HFFc6 (cell line): Measurements from ENCODE around the gene PTPRM. TPM values are rescaled to one million over a fixed set of nuclear protein-coding genes. Genes with fewer than 3 reads are reported as not detected.

Experiments used
- DNase-seq: peaks from one replicate; pipeline ENCODE4 v3.0.0-alpha.2; 2018
- H3K27ac Mint-ChIP-seq: 2 replicates; pipeline ENCODE4 v1.8.0; 2020; ENCODE audit warnings: mild to moderate bottlenecking, mixed read lengths
- H3K27me3 Mint-ChIP-seq: 2 replicates; pipeline ENCODE4 v1.8.0; 2021; ENCODE audit warnings: mild to moderate bottlenecking, moderate library complexity, mixed read lengths; ENCODE audit not compliant: insufficient read depth
- H3K36me3 Mint-ChIP-seq: 2 replicates; pipeline ENCODE4 v1.8.0; 2021; ENCODE audit warnings: low read depth, mixed read lengths
- H3K4me1 Mint-ChIP-seq: 2 replicates; pipeline ENCODE4 v1.8.0; 2020; ENCODE audit warnings: low read depth, mixed read lengths
- H3K4me3 Mint-ChIP-seq: 2 replicates; pipeline ENCODE4 v1.8.0; 2020; ENCODE audit warnings: mild to moderate bottlenecking, moderate library complexity, mixed read lengths
- H3K9me3 Mint-ChIP-seq: 2 replicates; pipeline ENCODE4 v1.8.0; 2020; ENCODE audit warnings: mild to moderate bottlenecking, mixed read lengths
- CTCF ChIP-seq: fragments of 200-600 bp; sonication (generic); IDR thresholded peaks from 2 replicates; pipeline ENCODE4 v1.5.0; 2021; ENCODE audit warnings: antibody characterized with exemption, mild to moderate bottlenecking
- total RNA-seq, 6 experiments: library from RNA; stranded (reverse); fragmentation: NEBNext Ultra II Directional; extraction: Animal tissue kit (Norgen Biotek cat#: 25700); gene quantifications; 2 replicates in 1 of 6; 3 replicates in 5 of 6; pipeline ENCODE4 v1.2.3, GENCODE V29; 2021

PTPRM gene
- total RNA-seq, 6 experiments from 2014 or later, result 39.4 to 49.8 (median 43.8) TPM

- H3K36me3 Mint-ChIP-seq, result 0 out of 2 replicates have a peak, but pooled peaks cover 4% of the 10 kb centered on the region
- no peak for DNase-seq
- H3K9me3 Mint-ChIP-seq, result no peaks in the 10 kb centered on the region
- H3K27me3 Mint-ChIP-seq, result no peaks in the 10 kb centered on the region
- TF ChIP-seq CTCF, result no peak
- H3K4me3 Mint-ChIP-seq, result no peak overlapping the region
- no peak overlapping the region for H3K27ac Mint-ChIP-seq
- H3K4me1 Mint-ChIP-seq, result peaks cover 41% of the 10 kb centered on the region
Measured at GRCh38 chr18:7876354-7877104, 309.4 kb downstream of the PTPRM start.

GRCh38 chr18:7877609-7878008, 310.5 kb downstream of the PTPRM start:
- H3K36me3 Mint-ChIP-seq, result 0 out of 2 replicates have a peak, but pooled peaks cover 4% of the 10 kb centered on the region
- peaks cover 30% of the 10 kb centered on the region for H3K4me1 Mint-ChIP-seq
- no peak overlapping the region for H3K4me3 Mint-ChIP-seq
- H3K27me3 Mint-ChIP-seq, result no peaks in the 10 kb centered on the region
- no peak overlapping the region for H3K27ac Mint-ChIP-seq
- H3K9me3 Mint-ChIP-seq, result no peaks in the 10 kb centered on the region
- TF ChIP-seq CTCF, result no peak
- no peak for DNase-seq

GRCh38 chr18:7878265-7879211, 311.4 kb downstream of the PTPRM start:
- peaks cover 21% of the 10 kb centered on the region for H3K4me1 Mint-ChIP-seq
- no peak for DNase-seq
- H3K9me3 Mint-ChIP-seq, result no peaks in the 10 kb centered on the region
- 0 out of 2 replicates have a peak, but pooled peaks cover 4% of the 10 kb centered on the region for H3K36me3 Mint-ChIP-seq
- no peaks in the 10 kb centered on the region for H3K27me3 Mint-ChIP-seq
- H3K4me3 Mint-ChIP-seq, result no peak overlapping the region; the same call in 1 of the 2 replicates
- no peak overlapping the region for H3K27ac Mint-ChIP-seq
- TF ChIP-seq CTCF, result no peak

GRCh38 chr18:7879717-7880116, 312.6 kb downstream of the PTPRM start:
- peaks cover 1% of the 10 kb centered on the region; the same call in 1 of the 2 replicates for H3K27me3 Mint-ChIP-seq
- DNase-seq, result no peak
- H3K4me1 Mint-ChIP-seq, result peaks cover 20% of the 10 kb centered on the region
- no peak for TF ChIP-seq CTCF
- no peak overlapping the region for H3K4me3 Mint-ChIP-seq
- no peaks in the 10 kb centered on the region for H3K9me3 Mint-ChIP-seq
- H3K36me3 Mint-ChIP-seq, result 0 out of 2 replicates have a peak, but pooled peaks cover 4% of the 10 kb centered on the region
- no peak overlapping the region for H3K27ac Mint-ChIP-seq

GRCh38 chr18:7885865-7886264, 318.7 kb downstream of the PTPRM start:
- no peaks in the 10 kb centered on the region for H3K36me3 Mint-ChIP-seq
- DNase-seq, result no peak
- TF ChIP-seq CTCF, result no peak
- H3K9me3 Mint-ChIP-seq, result no peaks in the 10 kb centered on the region
- H3K27ac Mint-ChIP-seq, result no peak overlapping the region
- H3K4me1 Mint-ChIP-seq, result no peaks in the 10 kb centered on the region
- no peak overlapping the region for H3K4me3 Mint-ChIP-seq
- H3K27me3 Mint-ChIP-seq, result peaks cover 1% of the 10 kb centered on the region; the same call in 1 of the 2 replicates
